AG09309 (cell line): ENCODE data around the gene PLCB4.
A peak's percentile ranks its signal among the peaks of the same experiment; 100 is the strongest.

Experiments
- DNase-seq: peaks from one replicate; pipeline ENCODE4 v3.0.0-alpha.2; 2010; ENCODE audit warnings: low read depth
- H3K4me3 ChIP-seq: 2 replicates; pipeline ENCODE4 v1.5.1; 2011; ENCODE audit warnings: mild to moderate bottlenecking, low read depth, low read length, moderate library complexity; ENCODE audit not compliant: control insufficient read depth
- TF ChIP-seq, protein P1 (sequence below): IDR thresholded peaks from 2 replicates; pipeline ENCODE4 v1.5.1; 2011; ENCODE audit warnings: mild to moderate bottlenecking, low read depth, low read length, inconsistent platforms; ENCODE audit not compliant: insufficient read depth, control insufficient read depth; ENCODE audit errors: missing control alignments

PLCB4 gene

DNA sequence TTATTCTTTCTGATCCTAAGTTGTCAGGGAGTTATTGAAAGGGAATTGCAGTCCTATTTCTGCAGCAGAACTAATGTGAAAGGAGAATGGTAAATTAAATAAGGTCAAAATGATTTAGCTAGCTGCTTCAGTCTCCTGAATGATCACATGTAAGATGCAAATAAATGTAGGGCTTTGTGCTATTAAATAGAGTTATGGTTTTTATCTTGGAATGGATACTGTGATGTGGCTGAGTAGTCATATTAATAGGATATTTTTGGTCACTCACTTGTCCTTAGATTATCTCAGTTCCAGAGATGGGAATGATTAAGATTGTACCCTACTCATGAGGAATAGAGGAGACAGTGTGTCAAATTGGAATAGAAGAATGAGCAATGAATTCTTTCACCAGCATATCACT is 129.6 kb downstream of the PLCB4 start:
- H3K4me3 ChIP-seq = no peak overlapping the region
- TF ChIP-seq, protein P1, sequence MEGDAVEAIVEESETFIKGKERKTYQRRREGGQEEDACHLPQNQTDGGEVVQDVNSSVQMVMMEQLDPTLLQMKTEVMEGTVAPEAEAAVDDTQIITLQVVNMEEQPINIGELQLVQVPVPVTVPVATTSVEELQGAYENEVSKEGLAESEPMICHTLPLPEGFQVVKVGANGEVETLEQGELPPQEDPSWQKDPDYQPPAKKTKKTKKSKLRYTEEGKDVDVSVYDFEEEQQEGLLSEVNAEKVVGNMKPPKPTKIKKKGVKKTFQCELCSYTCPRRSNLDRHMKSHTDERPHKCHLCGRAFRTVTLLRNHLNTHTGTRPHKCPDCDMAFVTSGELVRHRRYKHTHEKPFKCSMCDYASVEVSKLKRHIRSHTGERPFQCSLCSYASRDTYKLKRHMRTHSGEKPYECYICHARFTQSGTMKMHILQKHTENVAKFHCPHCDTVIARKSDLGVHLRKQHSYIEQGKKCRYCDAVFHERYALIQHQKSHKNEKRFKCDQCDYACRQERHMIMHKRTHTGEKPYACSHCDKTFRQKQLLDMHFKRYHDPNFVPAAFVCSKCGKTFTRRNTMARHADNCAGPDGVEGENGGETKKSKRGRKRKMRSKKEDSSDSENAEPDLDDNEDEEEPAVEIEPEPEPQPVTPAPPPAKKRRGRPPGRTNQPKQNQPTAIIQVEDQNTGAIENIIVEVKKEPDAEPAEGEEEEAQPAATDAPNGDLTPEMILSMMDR = no peak
- no peak for DNase-seq

DNA sequence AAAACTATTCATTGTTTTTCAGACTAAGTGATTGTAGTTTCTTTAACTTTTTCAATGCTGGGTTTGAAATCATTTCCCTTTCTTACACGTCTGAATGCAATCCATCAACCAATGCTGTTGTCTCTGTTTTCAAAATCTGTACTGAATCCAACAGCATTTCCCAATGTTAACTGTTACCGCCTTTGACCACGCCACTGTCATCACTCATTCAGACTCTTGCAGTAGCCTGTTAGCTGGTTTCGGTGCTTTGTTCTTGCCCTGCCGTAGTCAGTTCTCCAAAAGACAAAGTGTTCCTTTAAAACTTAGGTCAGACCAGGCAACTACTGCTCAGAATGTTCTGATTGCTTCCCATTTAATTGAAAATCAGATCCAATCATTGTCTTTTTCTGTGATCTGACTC is 131.3 kb downstream of the PLCB4 start:
- no peak overlapping the region for H3K4me3 ChIP-seq
- TF ChIP-seq, protein P1 = no peak
- no peak for DNase-seq

DNA sequence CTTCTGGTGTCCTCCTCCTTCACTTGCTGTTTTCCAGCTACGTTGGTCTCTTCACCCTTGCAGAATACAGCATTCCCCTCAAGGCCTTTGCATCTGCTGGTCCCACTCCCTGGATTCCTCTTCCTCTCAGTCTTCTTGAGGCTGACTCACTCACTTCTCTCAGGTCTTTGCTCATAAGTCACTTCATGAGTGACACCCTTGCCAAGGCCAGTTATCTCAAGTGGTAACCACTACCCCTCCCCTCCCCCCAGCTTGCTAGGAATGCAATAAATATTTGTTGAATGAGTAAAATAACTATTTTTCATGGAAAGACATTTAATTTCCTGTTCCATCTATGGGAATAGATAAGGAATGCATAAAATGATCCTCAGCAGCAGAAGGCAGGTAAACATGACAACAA is 131.7 kb downstream of the PLCB4 start:
- no peak overlapping the region for H3K4me3 ChIP-seq
- DNase-seq = peak; percentile 56
- TF ChIP-seq, protein P1 = no peak

DNA sequence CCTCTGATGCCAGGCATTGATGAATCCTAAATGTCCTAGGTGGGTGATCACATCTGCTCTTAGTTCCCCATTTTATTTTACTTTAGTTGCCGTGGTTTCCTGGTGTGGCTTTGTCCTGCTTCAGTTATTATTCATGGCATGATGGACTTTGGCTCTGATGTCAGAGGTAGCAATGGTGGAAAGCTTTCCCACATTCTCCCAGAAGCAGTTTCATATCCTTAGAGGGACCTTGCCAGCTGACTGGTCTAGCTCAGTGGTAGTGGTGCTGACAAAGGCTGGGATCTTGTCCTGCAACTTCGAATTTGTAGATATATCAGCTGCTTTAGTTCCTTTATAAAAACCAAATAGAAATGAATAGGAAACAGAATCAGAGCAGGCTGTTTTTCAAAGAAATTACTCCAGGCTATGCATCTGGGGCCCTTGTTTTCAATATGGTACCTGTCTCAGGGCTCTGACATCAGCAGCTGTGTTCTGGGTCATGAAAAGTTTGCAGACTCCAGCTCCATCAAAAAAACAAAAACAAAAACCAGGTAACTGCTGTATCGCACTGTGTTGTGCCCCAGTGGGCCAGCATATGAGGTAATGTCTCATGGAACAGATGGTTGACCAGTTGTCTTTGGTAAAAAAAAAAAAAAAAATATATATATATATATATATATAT is 133.7 kb downstream of the PLCB4 start:
- H3K4me3 ChIP-seq = no peak overlapping the region
- DNase-seq = no peak
- TF ChIP-seq, protein P1 = no peak

DNA sequence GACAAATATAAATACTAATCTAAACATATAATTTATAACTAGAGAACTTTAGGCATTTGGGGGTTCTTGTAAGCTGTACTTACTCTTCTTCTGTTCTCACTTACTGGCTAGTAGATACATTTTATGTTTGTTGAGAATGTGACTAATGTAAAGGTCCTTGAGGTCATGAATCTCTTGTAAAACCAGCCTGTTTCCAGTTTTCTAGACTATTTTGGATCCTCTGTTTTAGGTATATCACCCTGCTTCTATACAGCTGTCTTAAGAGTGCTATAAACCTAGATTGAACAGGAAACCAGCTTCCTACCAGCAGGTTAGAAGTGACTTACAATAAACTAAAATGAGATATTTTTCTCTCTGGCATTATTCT is 134.2 kb downstream of the PLCB4 start:
- H3K4me3 ChIP-seq = no peak overlapping the region
- TF ChIP-seq, protein P1 = no peak
- no peak for DNase-seq

DNA sequence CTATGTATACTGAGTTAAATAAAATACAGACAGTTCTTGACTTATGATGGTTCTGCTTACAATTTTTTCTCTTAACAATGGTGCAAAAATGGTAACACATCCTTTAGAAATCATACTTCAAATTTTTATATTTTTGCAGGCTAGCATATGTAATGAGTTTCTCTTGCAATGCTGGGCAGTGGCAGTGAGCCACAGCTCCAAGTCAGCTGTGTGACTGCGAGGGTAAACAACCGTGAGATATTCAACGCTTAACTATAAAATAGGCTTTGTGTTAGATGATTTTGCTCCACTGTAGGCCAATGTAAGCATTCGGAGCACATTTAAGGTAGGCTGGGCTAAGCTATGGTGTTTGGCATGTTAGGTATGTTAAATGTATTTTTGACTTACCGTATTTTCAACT is 136.1 kb downstream of the PLCB4 start:
- TF ChIP-seq, protein P1 = no peak
- no peak for DNase-seq
- H3K4me3 ChIP-seq = no peak overlapping the region

DNA sequence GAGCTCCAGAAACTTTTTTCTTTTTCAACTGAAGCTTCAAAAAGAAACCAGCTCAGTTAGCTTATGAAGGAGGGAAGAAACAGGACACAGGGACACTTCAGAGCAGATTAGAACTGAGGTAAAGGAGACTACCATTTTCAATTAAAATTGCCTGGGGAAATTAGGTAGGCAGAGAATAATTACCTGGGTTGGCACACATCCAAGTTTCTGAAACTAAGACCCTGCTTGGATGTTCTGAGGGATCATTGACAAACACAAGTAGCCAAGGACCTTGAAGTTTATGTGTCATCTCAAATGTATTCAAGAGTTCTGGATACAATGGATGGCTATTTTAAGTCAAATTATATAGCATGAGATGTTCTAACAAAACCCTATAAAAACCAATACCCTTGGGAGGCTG is 137.6 kb downstream of the PLCB4 start:
- no peak for DNase-seq
- TF ChIP-seq, protein P1 = no peak

More for the DNA sequence above, 137.6 kb downstream of the PLCB4 start:
- H3K4me3 ChIP-seq = no peak overlapping the region
